ENCODE results near the gene ULK4.
A peak's percentile ranks its signal among the peaks of the same experiment; 100 is the strongest.
"Not testable (repeated sequence)": the region's sequence is repeated elsewhere in the genome, so short reads cannot be mapped to it uniquely, and the experiment has no call there.

Gene ULK4

DNA sequence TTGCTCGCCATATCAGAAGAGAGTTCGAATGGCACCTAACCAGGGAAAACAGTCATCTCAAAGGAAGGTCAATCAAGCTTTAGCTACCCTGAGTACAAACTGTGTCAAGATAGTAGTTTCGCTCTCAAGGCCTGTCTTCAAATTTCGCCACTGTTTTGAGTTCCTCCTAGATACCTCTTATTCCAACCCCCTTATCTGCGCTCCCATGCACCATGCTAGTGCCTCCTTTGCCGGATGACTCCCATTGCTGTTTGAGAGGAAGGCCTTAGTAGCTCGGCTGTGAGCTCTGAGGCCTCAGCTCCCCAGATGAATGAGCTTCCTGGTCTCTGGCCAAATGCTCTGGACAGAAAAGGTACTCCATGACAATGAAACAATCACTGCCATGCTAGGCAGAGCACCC is 256.0 kb downstream of the ULK4 start:
- in situ Hi-C loops (cut with HindIII; ENCODE audit: low pct_unique_long_range_greater_than_20kb, low sequenced_read_pairs), result no loop called here
- DNase-seq (ENCODE audit: low read depth in 1 of 2, low spot score in 1 of 2), result no peak
- TF ChIP-seq JUND (IDR thresholded peaks at IDR 0.05; ENCODE audit: low read depth), result no peak

DNA sequence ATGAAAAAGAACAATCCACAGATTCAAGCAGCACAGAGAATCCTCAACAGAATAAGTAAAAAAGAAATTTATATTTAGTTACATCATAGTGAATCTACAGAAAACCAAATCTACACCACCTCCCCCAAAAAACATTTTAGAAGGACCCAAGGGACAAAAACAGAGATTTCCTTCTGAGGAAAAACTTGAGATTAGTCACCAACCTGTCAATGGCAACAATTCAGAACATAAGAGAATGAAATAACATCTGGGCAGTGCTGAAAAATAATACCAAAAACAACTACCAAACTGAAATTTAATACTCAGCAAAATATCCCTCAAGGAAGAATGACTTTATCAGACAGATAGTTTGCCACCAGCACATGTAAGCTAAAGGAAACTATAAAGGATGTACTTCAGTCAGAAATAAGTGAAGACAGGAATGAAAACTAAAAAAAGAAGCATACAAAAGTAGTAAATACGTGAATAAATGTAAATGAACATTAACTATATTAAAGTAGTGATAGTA is 260.7 kb downstream of the ULK4 start:
- no peak for DNase-seq (ENCODE audit: low read depth in 1 of 2, low spot score in 1 of 2)
- TF ChIP-seq JUND (IDR thresholded peaks at IDR 0.05; ENCODE audit: low read depth), result no peak
- in situ Hi-C loops (cut with HindIII; ENCODE audit: low pct_unique_long_range_greater_than_20kb, low sequenced_read_pairs), result no loop called here

DNA sequence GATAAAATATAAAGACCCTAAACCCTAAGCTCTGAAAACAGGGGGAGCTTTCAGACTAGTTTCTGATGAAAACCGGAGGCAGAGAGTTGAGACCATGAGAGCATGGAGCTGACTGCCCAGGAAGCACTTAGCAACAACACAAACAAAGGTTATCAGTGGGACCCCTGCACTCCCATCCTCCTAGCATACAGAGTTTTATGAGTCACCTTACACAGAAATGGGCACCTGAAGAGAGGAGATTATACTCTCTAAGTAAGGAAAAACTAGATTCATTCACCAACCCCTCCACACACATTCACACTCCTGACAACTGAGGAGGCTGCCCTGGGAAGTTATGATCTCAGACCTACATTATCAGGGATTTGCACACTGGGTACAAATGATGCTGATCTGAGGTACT is 261.7 kb downstream of the ULK4 start:
- DNase-seq (ENCODE audit: low read depth in 1 of 2, low spot score in 1 of 2), result no peak
- TF ChIP-seq JUND (IDR thresholded peaks at IDR 0.05; ENCODE audit: low read depth), result no peak
- in situ Hi-C loops (cut with HindIII; ENCODE audit: low pct_unique_long_range_greater_than_20kb, low sequenced_read_pairs), result no loop called here

DNA sequence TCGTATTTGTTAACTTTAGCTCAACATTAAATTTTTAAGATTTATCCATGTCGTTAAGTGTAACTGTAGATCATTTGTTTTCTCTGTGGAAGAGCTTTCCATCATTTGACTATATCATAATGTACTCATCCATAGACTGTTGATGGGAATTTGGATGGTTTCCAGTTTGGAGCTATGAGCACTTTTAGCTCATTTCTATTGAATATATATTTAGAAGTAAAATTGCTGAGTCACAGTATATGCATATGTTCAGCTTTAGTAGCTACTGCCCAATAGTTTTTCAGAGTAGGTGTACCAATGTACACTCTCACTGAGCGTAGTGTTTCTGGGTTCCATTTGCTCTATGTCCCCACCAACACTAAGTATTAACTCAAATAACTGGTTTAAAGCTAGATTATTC is 263.0 kb downstream of the ULK4 start:
- in situ Hi-C loops (cut with HindIII; ENCODE audit: low pct_unique_long_range_greater_than_20kb, low sequenced_read_pairs), result no loop called here
- no peak for TF ChIP-seq JUND (IDR thresholded peaks at IDR 0.05; ENCODE audit: low read depth)
- DNase-seq (ENCODE audit: low read depth in 1 of 2, low spot score in 1 of 2), result no peak

DNA sequence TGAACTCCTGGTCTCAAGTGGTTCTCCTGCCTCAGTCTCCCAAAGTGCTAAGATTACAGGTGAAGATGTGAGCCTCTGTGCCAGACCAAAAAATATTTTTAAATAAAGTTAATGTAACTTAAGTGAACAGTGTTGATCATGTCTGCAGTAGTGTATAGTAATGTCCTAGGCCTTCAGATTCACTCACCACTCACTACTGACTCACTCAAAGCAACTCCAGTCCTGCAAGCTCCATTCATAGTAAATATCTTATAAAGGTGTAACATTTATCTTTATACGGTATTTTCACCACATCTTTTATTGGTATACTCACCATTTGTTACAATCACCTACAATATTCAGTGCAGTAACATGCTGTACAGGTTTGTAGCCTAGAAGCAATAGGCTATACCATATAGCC is 264.2 kb downstream of the ULK4 start:
- in situ Hi-C loops (cut with HindIII; ENCODE audit: low pct_unique_long_range_greater_than_20kb, low sequenced_read_pairs), result no loop called here
- no peak for TF ChIP-seq JUND (IDR thresholded peaks at IDR 0.05; ENCODE audit: low read depth)
- no peak for DNase-seq (ENCODE audit: low read depth in 1 of 2, low spot score in 1 of 2)

DNA sequence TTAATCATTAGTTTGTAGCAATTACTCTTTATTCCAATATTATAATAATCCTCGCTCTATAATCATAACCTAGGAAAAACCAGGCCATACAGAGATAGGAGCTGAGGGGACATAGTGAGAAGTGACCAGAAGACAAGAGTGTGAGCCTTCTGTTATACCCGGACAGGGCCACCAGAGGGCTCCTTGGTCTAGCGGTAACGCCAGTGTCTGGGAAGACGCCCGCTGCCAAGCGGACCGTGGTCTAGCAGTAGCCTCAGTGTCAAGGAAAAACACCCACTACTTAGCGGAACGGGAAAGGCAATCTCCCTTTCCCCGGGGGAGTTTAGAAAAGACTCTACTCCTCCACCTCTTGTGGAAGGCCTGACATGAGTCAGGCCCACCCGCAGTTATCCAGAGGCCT is 266.1 kb downstream of the ULK4 start:
- peak in 1 of 2 experiments; percentile 74 for DNase-seq (ENCODE audit: low read depth in 1 of 2, low spot score in 1 of 2)
- in situ Hi-C loops (cut with HindIII; ENCODE audit: low pct_unique_long_range_greater_than_20kb, low sequenced_read_pairs), result not testable (repeated sequence)

DNA sequence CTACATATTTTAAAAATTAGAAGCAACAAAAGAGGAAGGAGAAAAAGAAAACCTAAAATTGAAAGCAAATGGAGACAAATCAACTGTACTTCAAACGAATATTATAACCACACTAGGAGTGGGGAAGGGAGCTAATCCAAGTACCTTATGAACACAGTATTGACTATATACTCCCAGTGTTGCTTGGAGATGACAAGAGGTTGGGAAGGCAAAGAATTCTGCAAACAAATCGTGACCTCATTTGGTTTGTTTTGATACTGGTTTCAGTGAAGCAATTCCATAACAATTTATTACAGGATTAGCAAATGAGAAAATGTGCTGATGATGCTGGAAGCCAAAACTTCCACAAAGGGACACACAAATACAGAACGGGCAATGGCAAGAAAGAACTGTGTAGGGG is 268.1 kb downstream of the ULK4 start:
- DNase-seq (ENCODE audit: low read depth in 1 of 2, low spot score in 1 of 2), result no peak
- in situ Hi-C loops (cut with HindIII; ENCODE audit: low pct_unique_long_range_greater_than_20kb, low sequenced_read_pairs), result no loop called here
- no peak for TF ChIP-seq JUND (IDR thresholded peaks at IDR 0.05; ENCODE audit: low read depth)

- peak in 1 of 2 experiments; percentile 34 for DNase-seq (ENCODE audit: low read depth in 1 of 2, low spot score in 1 of 2)
- no peak for TF ChIP-seq JUND (IDR thresholded peaks at IDR 0.05; ENCODE audit: low read depth)
- in situ Hi-C loops (cut with HindIII; ENCODE audit: low pct_unique_long_range_greater_than_20kb, low sequenced_read_pairs), result no loop called here
Measured at GRCh38 chr3:41690766-41691563, 270.9 kb downstream of the ULK4 start.

- in situ Hi-C loops (cut with HindIII; ENCODE audit: low pct_unique_long_range_greater_than_20kb, low sequenced_read_pairs), result no loop called here
- no peak for DNase-seq (ENCODE audit: low read depth in 1 of 2, low spot score in 1 of 2)
- TF ChIP-seq JUND (IDR thresholded peaks at IDR 0.05; ENCODE audit: low read depth), result no peak
Measured at GRCh38 chr3:41688595-41689380, 273.1 kb downstream of the ULK4 start.

GRCh38 chr3:41684797-41685735 is 276.8 kb downstream of the ULK4 start:
- in situ Hi-C loops (cut with HindIII; ENCODE audit: low pct_unique_long_range_greater_than_20kb, low sequenced_read_pairs), result no loop called here
- TF ChIP-seq JUND (IDR thresholded peaks at IDR 0.05; ENCODE audit: low read depth), result no peak
- DNase-seq (ENCODE audit: low read depth in 1 of 2, low spot score in 1 of 2), result peak in 1 of 2 experiments; percentile 30

DNA sequence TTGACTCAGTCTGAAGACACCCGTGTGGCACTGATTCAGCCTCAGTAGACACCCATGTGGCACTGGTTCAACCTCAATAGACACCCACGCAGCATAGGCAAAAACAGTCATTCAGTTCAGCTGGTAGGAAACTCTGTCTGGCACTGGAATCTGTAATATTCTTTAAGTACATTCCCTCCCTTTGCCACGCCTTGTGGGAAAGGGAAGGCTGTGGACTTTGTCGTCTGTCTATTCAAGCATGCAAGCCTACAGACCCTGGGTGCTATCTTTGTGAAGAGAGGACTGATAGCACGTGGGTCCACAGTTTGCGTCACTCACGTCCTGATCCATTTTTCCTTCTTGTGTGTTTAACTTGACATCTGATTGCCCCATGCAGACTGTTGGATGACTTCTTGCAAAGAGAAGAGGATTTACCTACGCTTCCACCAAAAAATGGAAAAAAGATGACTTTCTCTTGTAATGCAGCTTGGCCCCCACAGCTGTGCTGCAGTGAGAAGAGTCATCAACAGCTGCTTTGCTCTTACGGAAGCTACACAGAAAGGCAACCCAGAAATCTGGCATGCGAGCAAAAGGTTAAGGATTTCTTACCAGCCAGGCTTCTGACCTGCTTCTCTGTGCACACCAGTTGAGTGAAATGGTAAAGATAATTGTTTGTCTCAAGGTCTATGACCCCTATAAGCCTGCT is 278.1 kb downstream of the ULK4 start:
- TF ChIP-seq JUND (IDR thresholded peaks at IDR 0.05; ENCODE audit: low read depth), result no peak
- in situ Hi-C loops (cut with HindIII; ENCODE audit: low pct_unique_long_range_greater_than_20kb, low sequenced_read_pairs), result no loop called here
- no peak for DNase-seq (ENCODE audit: low read depth in 1 of 2, low spot score in 1 of 2)

DNA sequence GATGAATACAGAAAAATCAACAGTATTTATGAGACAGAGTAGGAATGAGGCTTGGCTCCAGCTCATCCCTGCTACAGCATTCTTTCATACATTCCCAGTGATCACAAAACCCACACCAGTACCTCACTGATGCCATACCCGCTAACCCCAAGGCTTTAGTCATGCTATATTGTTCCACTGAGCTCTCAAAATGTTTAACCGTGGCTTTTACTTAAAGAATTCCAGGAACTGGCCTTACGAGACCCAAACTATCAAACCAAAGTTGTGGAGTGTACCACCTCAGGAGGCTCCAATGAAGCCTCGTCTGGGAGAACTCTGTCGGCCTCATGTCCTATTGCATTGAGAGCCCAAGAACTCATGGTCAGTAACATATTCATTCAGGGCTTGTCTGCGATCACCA is 278.9 kb downstream of the ULK4 start:
- no peak for DNase-seq (ENCODE audit: low read depth in 1 of 2, low spot score in 1 of 2)
- in situ Hi-C loops (cut with HindIII; ENCODE audit: low pct_unique_long_range_greater_than_20kb, low sequenced_read_pairs), result no loop called here
- no peak for TF ChIP-seq JUND (IDR thresholded peaks at IDR 0.05; ENCODE audit: low read depth)

Measured in T47D (cell line).